H9 (cell line): ENCODE measurements around the gene SNTG2. TPM values are rescaled to one million over a fixed set of nuclear protein-coding genes. Genes with fewer than 3 reads are reported as not detected.
A peak's percentile ranks its signal among the peaks of the same experiment; 100 is the strongest.

Source experiments
- DNase-seq: peaks from one replicate; pipeline ENCODE4 v3.0.0-alpha.2; 2017
- H2AFZ ChIP-seq: one replicate; pipeline ENCODE4 v1.6.1; 2013; ENCODE audit warnings: mild to moderate bottlenecking, low read length, control low read depth, moderate library complexity
- H2AK5ac ChIP-seq: 2 replicates; pipeline ENCODE4 v1.6.1; 2013; ENCODE audit warnings: low read length, control low read depth, mixed read lengths; ENCODE audit not compliant: insufficient read length
- H2BK120ac ChIP-seq: one replicate; pipeline ENCODE4 v1.6.1; 2013; ENCODE audit warnings: low read depth, mild to moderate bottlenecking, low read length, control low read depth, inconsistent platforms; ENCODE audit not compliant: poor library complexity, severe bottlenecking
- H2BK12ac ChIP-seq: 2 replicates; pipeline ENCODE4 v1.6.1; 2013; ENCODE audit warnings: low read length, control low read depth, mixed read lengths, low read depth; ENCODE audit not compliant: insufficient read length
- H2BK15ac ChIP-seq: 2 replicates; pipeline ENCODE4 v1.6.1; 2013; ENCODE audit warnings: low read depth, low read length, control low read depth
- H2BK20ac ChIP-seq: one replicate; pipeline ENCODE4 v1.6.1; 2013; ENCODE audit warnings: low read depth, mild to moderate bottlenecking, low read length, control low read depth, inconsistent platforms; ENCODE audit not compliant: poor library complexity, severe bottlenecking
- H2BK5ac ChIP-seq: 2 replicates; pipeline ENCODE4 v1.6.1; 2013; ENCODE audit warnings: low read length, control low read depth, mixed read lengths; ENCODE audit not compliant: insufficient read length
- H3K14ac ChIP-seq: 2 replicates; pipeline ENCODE4 v1.6.1; 2013; ENCODE audit warnings: low read length, control low read depth; ENCODE audit not compliant: insufficient read depth
- H3K18ac ChIP-seq: 2 replicates; pipeline ENCODE4 v1.6.1; 2013; ENCODE audit warnings: low read depth, mild to moderate bottlenecking, mixed read lengths, low read length, control low read depth; ENCODE audit not compliant: insufficient read length
- H3K23ac ChIP-seq: 2 replicates; pipeline ENCODE4 v1.6.1; 2013; ENCODE audit warnings: low read length, control low read depth, mixed read lengths, low read depth; ENCODE audit not compliant: insufficient read length
- H3K23me2 ChIP-seq: 2 replicates; pipeline ENCODE4 v1.6.1; 2013; ENCODE audit warnings: low read depth, mild to moderate bottlenecking, mixed read lengths, low read length, control low read depth; ENCODE audit not compliant: insufficient read length, poor library complexity, severe bottlenecking
- H3K27ac ChIP-seq: 2 replicates; pipeline ENCODE4 v1.5.1; 2013; ENCODE audit warnings: low read length, control low read depth, mixed read lengths, low read depth; ENCODE audit not compliant: insufficient read length
- H3K27me3 ChIP-seq: 2 replicates; pipeline ENCODE4 v1.6.1; 2013; ENCODE audit warnings: low read length, control low read depth, inconsistent platforms; ENCODE audit not compliant: insufficient read depth
- H3K4ac ChIP-seq: 2 replicates; pipeline ENCODE4 v1.6.1; 2013; ENCODE audit warnings: low read depth, mild to moderate bottlenecking, control low read depth, inconsistent platforms, low read length, moderate library complexity
- H3K4me1 ChIP-seq: 2 replicates; pipeline ENCODE4 v1.6.1; 2013; ENCODE audit warnings: low read length, control low read depth, inconsistent platforms; ENCODE audit not compliant: insufficient read depth
- H3K4me2 ChIP-seq: 2 replicates; pipeline ENCODE4 v1.6.1; 2013; ENCODE audit warnings: low read length, control low read depth, mixed read lengths; ENCODE audit not compliant: insufficient read length, insufficient read depth
- H3K56ac ChIP-seq: 2 replicates; pipeline ENCODE4 v1.6.1; 2013; ENCODE audit warnings: low read depth, mild to moderate bottlenecking, mixed read lengths, low read length, control low read depth; ENCODE audit not compliant: insufficient read length
- H3K79me1 ChIP-seq: 2 replicates; pipeline ENCODE4 v1.6.1; 2013; ENCODE audit warnings: low read depth, mild to moderate bottlenecking, moderate library complexity, low read length, control low read depth, inconsistent platforms; ENCODE audit not compliant: insufficient read depth, poor library complexity, severe bottlenecking
- H3K79me2 ChIP-seq: 2 replicates; pipeline ENCODE4 v1.6.1; 2013; ENCODE audit warnings: low read length, control low read depth, inconsistent platforms; ENCODE audit not compliant: insufficient read depth
- H3K9ac ChIP-seq: 2 replicates; pipeline ENCODE4 v1.6.1; 2013; ENCODE audit warnings: low read length, control low read depth, mixed read lengths; ENCODE audit not compliant: insufficient read length; ENCODE audit errors: extremely low read depth
- H3K9me3 ChIP-seq: one replicate; pipeline ENCODE4 v1.6.1; 2013; ENCODE audit warnings: low read depth, low read length, inconsistent platforms; ENCODE audit not compliant: control insufficient read depth
- H3T11ph ChIP-seq: one replicate; pipeline ENCODE4 v1.6.1; 2013; ENCODE audit warnings: mild to moderate bottlenecking, low read length, control low read depth, inconsistent platforms
- H4K20me1 ChIP-seq: one replicate; pipeline ENCODE4 v1.6.1; 2013; ENCODE audit not compliant: control insufficient read depth, insufficient read length, insufficient read depth
- H4K5ac ChIP-seq: 2 replicates; pipeline ENCODE4 v1.6.1; 2013; ENCODE audit warnings: low read depth, mild to moderate bottlenecking, mixed read lengths, low read length, control low read depth; ENCODE audit not compliant: insufficient read length
- H4K8ac ChIP-seq: replicated peaks from 2 replicates; pipeline ENCODE4 v1.6.1; 2013; ENCODE audit warnings: low read length, control low read depth, mixed read lengths, low read depth; ENCODE audit not compliant: insufficient read length
- H4K91ac ChIP-seq: 2 replicates; pipeline ENCODE4 v1.6.1; 2013; ENCODE audit warnings: low read depth, mild to moderate bottlenecking, moderate library complexity, mixed read lengths, low read length, control low read depth; ENCODE audit not compliant: insufficient read length
- H3K27ac Mint-ChIP-seq, 3 experiments: 2 replicates in 2 of 3; 3 replicates in 1 of 3; pipeline ENCODE4 v1.8.0; 2020 to 2021; ENCODE audit warnings: mixed read lengths in 3 of 3, mild to moderate bottlenecking in 1 of 3, moderate library complexity in 1 of 3
- H3K27me3 Mint-ChIP-seq: 2 replicates; pipeline ENCODE4 v1.8.0; 2021; ENCODE audit warnings: low read depth, mild to moderate bottlenecking, moderate library complexity, mixed read lengths
- H3K36me3 Mint-ChIP-seq, 3 experiments: 2 replicates in 2 of 3; 3 replicates in 1 of 3; pipeline ENCODE4 v1.8.0; 2020 to 2021; ENCODE audit warnings: low read depth in 3 of 3, mixed read lengths in 3 of 3; ENCODE audit not compliant: insufficient read depth in 1 of 3
- H3K4me1 Mint-ChIP-seq, 2 experiments: 2 replicates each; pipeline ENCODE4 v1.8.0; 2020; ENCODE audit warnings: mixed read lengths in 2 of 2
- H3K4me3 Mint-ChIP-seq, 2 experiments: 2 replicates in 1 of 2; 3 replicates in 1 of 2; pipeline ENCODE4 v1.8.0; 2020 to 2021; ENCODE audit warnings: mild to moderate bottlenecking in 2 of 2, mixed read lengths in 2 of 2, moderate library complexity in 1 of 2
- H3K9me3 Mint-ChIP-seq, 2 experiments: 2 replicates in 1 of 2; 3 replicates in 1 of 2; pipeline ENCODE4 v1.8.0; 2020; ENCODE audit warnings: mild to moderate bottlenecking in 2 of 2, mixed read lengths in 2 of 2, moderate library complexity in 1 of 2
- CTCF ChIP-seq: fragments of 200-600 bp; sonication (generic); conservative IDR thresholded peaks from 3 replicates; pipeline ENCODE4 v1.8.0; 2021; ENCODE audit warnings: antibody characterized with exemption, mild to moderate bottlenecking
- WGBS: extraction: QIAGEN DNeasy Blood & Tissue Kit; methylation state at CpG from one replicate; pipeline ENCODE4 v1.1.7; 2013; ENCODE audit warnings: missing lambda C conversion rate, low lambda C conversion rate, mixed read lengths; ENCODE audit not compliant: insufficient read length; ENCODE audit errors: extremely low coverage; 5-methylcytosine and 5-hydroxymethylcytosine counted together
- total RNA-seq: library from RNA; stranded (reverse); gene quantifications from 2 replicates; pipeline ENCODE4 v1.2.1, GENCODE V29; 2021

SNTG2 gene
- total RNA-seq, 1 experiment from 2014 or later, result 13.2 TPM

DNA sequence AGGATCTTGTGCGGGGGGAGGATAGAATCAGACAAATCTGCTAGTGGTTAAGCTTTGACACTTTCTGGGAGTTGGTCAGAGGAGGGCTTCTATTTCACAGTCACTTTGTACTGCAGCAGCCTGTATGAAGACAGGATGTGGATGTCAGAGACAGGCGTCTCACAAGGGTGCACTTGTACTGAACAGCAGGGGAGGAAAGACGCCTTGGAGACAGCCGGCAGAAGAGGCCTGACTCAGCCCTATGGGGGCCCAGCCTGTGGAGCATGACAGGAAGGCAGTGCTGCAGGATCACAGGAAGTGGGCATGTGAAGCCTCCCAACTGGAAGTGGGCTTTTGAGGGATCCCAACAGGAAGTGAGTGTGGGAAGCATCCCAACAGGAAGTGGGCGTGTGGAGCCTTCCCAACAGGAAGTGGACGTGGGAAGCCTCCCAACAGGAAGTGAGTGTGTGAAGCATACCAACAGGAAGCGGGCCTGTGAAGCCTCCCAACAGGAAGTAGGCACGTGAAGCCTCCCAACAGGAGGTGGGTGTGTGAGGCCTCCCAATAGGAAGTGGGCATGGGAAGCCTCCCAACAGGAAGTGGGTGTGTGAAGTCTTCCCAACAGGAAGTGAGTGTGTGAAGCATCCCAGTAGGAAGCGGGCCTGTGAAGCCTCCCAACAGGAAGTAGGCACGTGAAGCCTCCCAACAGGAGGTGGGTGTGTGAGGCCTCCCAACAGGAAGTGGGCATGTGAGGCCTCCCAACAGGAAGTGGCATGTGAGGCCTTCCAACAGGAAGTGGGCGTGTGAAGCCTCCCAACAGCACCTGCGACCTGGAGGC lies 212.3 kb downstream of the SNTG2 start:
- H2BK5ac ChIP-seq, result no peak overlapping the region
- H4K8ac ChIP-seq, result no peak overlapping the region
- H3K9me3 ChIP-seq, result no peaks in the 10 kb centered on the region
- no peak overlapping the region for H3T11ph ChIP-seq
- H2BK20ac ChIP-seq, result no peak overlapping the region
- H2BK120ac ChIP-seq, result no peak overlapping the region
- Mint-ChIP-seq H3K27me3 (peaks cover 2% of the 10 kb centered on the region), H3K27ac (peak overlapping the region in 1 of 3 experiments; percentile 40; a peak in 3 of 7 replicates), H3K4me1 (no peaks in the 10 kb centered on the region; a peak in 1 of 4 replicates), H3K9me3 (peaks cover 7 to 13% of the 10 kb centered on the region in 2 experiments; a peak in 4 of 5 replicates), H3K36me3 (peaks cover 44 to 60% (median 51%) of the 10 kb centered on the region in 3 experiments), H3K4me3 (no peak overlapping the region; a peak in 1 of 5 replicates)
- H3K56ac ChIP-seq, result no peak overlapping the region
- no peak overlapping the region for H2AK5ac ChIP-seq
- H3K23me2 ChIP-seq, result no peaks in the 10 kb centered on the region
- H3K79me2 ChIP-seq, result no peaks in the 10 kb centered on the region
- no peak for DNase-seq
- H3K9ac ChIP-seq, result no peak overlapping the region
- no peaks in the 10 kb centered on the region for H3K4me1 ChIP-seq
- H2BK15ac ChIP-seq, result no peak overlapping the region
- H4K91ac ChIP-seq, result no peak overlapping the region
- H3K18ac ChIP-seq, result no peak overlapping the region
- no peaks in the 10 kb centered on the region for H3K79me1 ChIP-seq
- no peak overlapping the region for H2BK12ac ChIP-seq
- H2AFZ ChIP-seq, result no peak overlapping the region
- H3K27ac ChIP-seq, result no peak overlapping the region
- no peaks in the 10 kb centered on the region for H3K27me3 ChIP-seq
- WGBS, result no CpG with 5 or more reads among the region's 12 CpGs
- H3K4me2 ChIP-seq, result no peak overlapping the region
- TF ChIP-seq CTCF, result no peak
- H3K4ac ChIP-seq, result no peak overlapping the region
- H3K14ac ChIP-seq, result no peak overlapping the region
- no peak overlapping the region for H4K5ac ChIP-seq
- H3K23ac ChIP-seq, result no peak overlapping the region
- H4K20me1 ChIP-seq, result no peaks in the 10 kb centered on the region
